HCT116 (cell line): Measurements from ENCODE around the gene MYEOV. TPM values are rescaled to one million over a fixed set of nuclear protein-coding genes. Genes with fewer than 3 reads are reported as not detected.

Experiments used
- ATAC-seq: fragments of 200-7000 bp; cut with Tn5 transposase; 2 replicates; pipeline ENCODE4 v1.9.1; 2020; ENCODE audit warnings: mild to moderate bottlenecking, moderate library complexity
- BruUV-seq: library from RNA; stranded (reverse); fragments of 400-500 nt; replicated peaks from 2 replicates; lab custom pipeline; 2021; lab: Mats Ljungman, UMichigan
- CTCF ChIA-PET: fragments of 300-600 bp; sonication (Branson Sonifier 250); formaldehyde crosslinking; loops from one replicate; lab custom pipeline; 2021; ENCODE audit warnings: antibody characterized with exemption; lab: Charles Lee
- POLR2A ChIA-PET: fragments of 300-600, 350-600 bp; sonication (Branson Sonifier 250); formaldehyde crosslinking; loops from one replicate; lab custom pipeline; 2021; ENCODE audit warnings: antibody characterized with exemption; lab: Charles Lee
- RAD21 ChIA-PET, 2 experiments: fragments of 300-600 bp; sonication (Branson Sonifier 250); formaldehyde crosslinking; loops; one replicate each; lab custom pipeline; 2023; ENCODE audit warnings: low total read pairs in 2 of 2; ENCODE audit not compliant: uncharacterized antibody in 2 of 2, unreplicated experiment in 2 of 2, low non-redundant PET in 1 of 2; lab: Charles Lee
- DNase-seq: peaks from one replicate; pipeline ENCODE4 v3.0.0-alpha.2; 2010; ENCODE audit warnings: low read depth, low spot score
- H2AFZ ChIP-seq: fragments of 200-600 bp; shearing (Covaris generic), sonication (generic); 2 replicates; pipeline ENCODE4 v1.6.1; 2017; ENCODE audit warnings: low read depth, mixed run types, mixed read lengths, antibody characterized with exemption, low read length; ENCODE audit not compliant: poor library complexity, severe bottlenecking
- H3K27ac ChIP-seq: 2 replicates; pipeline ENCODE4 v1.5.1; 2012; ENCODE audit warnings: low read depth, low read length
- H3K27me3 ChIP-seq: fragments of 200-600 bp; sonication (generic); 2 replicates; pipeline ENCODE4 v1.6.1; 2016; ENCODE audit warnings: mixed run types, low read length, mixed read lengths; ENCODE audit not compliant: insufficient read depth
- H3K36me3 ChIP-seq, 2 experiments: fragments of 200-500 bp in 1 of 2; fragments of 200-600 bp in 1 of 2; sonication (Bioruptor generic) in 1 of 2; sonication (generic) in 1 of 2; 2 replicates each; pipeline versions ENCODE4 v1.5.1 to v1.6.1; 2014 to 2016; ENCODE audit warnings: low read length in 2 of 2, inconsistent platforms in 1 of 2, mixed read lengths in 1 of 2, mixed run types in 1 of 2; ENCODE audit not compliant: insufficient read depth in 2 of 2, control insufficient read depth in 1 of 2
- H3K4me1 ChIP-seq, 2 experiments: fragments of 200-600 bp in 1 of 2; sonication (generic) in 1 of 2; 2 replicates each; pipeline versions ENCODE4 v1.5.1 to v1.6.1; 2012 to 2017; ENCODE audit warnings: low read length in 2 of 2, inconsistent platforms in 1 of 2, mild to moderate bottlenecking in 1 of 2, mixed read lengths in 1 of 2, mixed run types in 1 of 2, moderate library complexity in 1 of 2; ENCODE audit not compliant: insufficient read depth in 2 of 2, control insufficient read depth in 1 of 2
- H3K4me2 ChIP-seq: fragments of 200-600 bp; sonication (generic); 2 replicates; pipeline ENCODE4 v1.6.1; 2017; ENCODE audit warnings: mixed run types, low read length, mixed read lengths
- H3K4me3 ChIP-seq, 2 experiments: fragments of 200-600 bp in 1 of 2; sonication (generic) in 1 of 2; replicated peaks in 1 of 2; 2 replicates each; pipeline ENCODE4 v1.5.1; 2011 to 2016; ENCODE audit warnings: low read length in 2 of 2, control low read depth in 1 of 2, low read depth in 1 of 2, mild to moderate bottlenecking in 1 of 2, mixed read lengths in 1 of 2, mixed run types in 1 of 2
- H3K79me2 ChIP-seq: fragments of 200-600 bp; sonication (generic); 2 replicates; pipeline ENCODE4 v1.6.1; 2017; ENCODE audit warnings: mild to moderate bottlenecking, mixed run types, low read length, moderate library complexity, mixed read lengths; ENCODE audit not compliant: insufficient read depth
- H3K9ac ChIP-seq: fragments of 200-600 bp; sonication (generic); 2 replicates; pipeline ENCODE4 v1.6.1; 2016; ENCODE audit warnings: low read length, mixed read lengths
- H3K9me2 ChIP-seq: fragments of 200-600 bp; sonication (generic), shearing (Covaris generic); 2 replicates; pipeline ENCODE4 v1.6.1; 2017; ENCODE audit warnings: mixed run types, mild to moderate bottlenecking, moderate library complexity; ENCODE audit not compliant: insufficient read depth
- H3K9me3 ChIP-seq, 2 experiments: fragments of 200-500 bp in 1 of 2; fragments of 200-600 bp in 1 of 2; sonication (Bioruptor generic) in 1 of 2; sonication (generic) in 1 of 2; 2 replicates each; pipeline ENCODE4 v1.6.1; 2014 to 2017; ENCODE audit warnings: low read length in 2 of 2, mixed read lengths in 2 of 2, inconsistent platforms in 1 of 2, low read depth in 1 of 2, mild to moderate bottlenecking in 1 of 2, mixed run types in 1 of 2, moderate library complexity in 1 of 2; ENCODE audit not compliant: control insufficient read depth in 1 of 2, insufficient read depth in 1 of 2
- H4K20me1 ChIP-seq: fragments of 200-600 bp; sonication (generic), shearing (Covaris generic); 2 replicates; pipeline ENCODE4 v1.6.1; 2017; ENCODE audit warnings: mixed run types, mild to moderate bottlenecking, moderate library complexity; ENCODE audit not compliant: insufficient read depth
- CBX3 ChIP-seq: IDR thresholded peaks from 2 replicates; pipeline ENCODE4 v1.6.1; 2012; ENCODE audit warnings: low read depth
- CEBPB ChIP-seq: IDR thresholded peaks from 2 replicates; pipeline ENCODE4 v1.6.1; 2012; ENCODE audit warnings: low read depth
- CTCF ChIP-seq, 3 experiments: fragments of 200-600 bp in 1 of 3; sonication (generic) in 1 of 3; IDR thresholded peaks in 2 of 3; conservative IDR thresholded peaks in 1 of 3; 2 replicates each; pipeline ENCODE4 v1.5.1; 2012 to 2017; ENCODE audit warnings: low read depth in 2 of 3, low read length in 2 of 3, antibody characterized with exemption in 1 of 3, borderline replicate concordance in 1 of 3, control low read depth in 1 of 3, mild to moderate bottlenecking in 1 of 3, mixed read lengths in 1 of 3, mixed run types in 1 of 3, moderate library complexity in 1 of 3; ENCODE audit not compliant: insufficient read depth in 1 of 3
- EGR1 ChIP-seq: IDR thresholded peaks from 2 replicates; pipeline ENCODE4 v1.6.1; 2012; ENCODE audit warnings: low read depth
- ELF1 ChIP-seq: IDR thresholded peaks from 2 replicates; pipeline ENCODE4 v1.6.1; 2012; ENCODE audit warnings: low read depth, borderline replicate concordance
- EZH2 ChIP-seq: fragments of 200-600 bp; sonication (generic); IDR thresholded peaks from 2 replicates; pipeline ENCODE4 v1.6.1; 2017; ENCODE audit warnings: antibody characterized with exemption, mixed run types
- EZH2phosphoT487 ChIP-seq: fragments of 200-600 bp; IDR thresholded peaks from 2 replicates; pipeline ENCODE4 v1.6.1; 2018; ENCODE audit warnings: antibody characterized with exemption, borderline replicate concordance
- FOSL1 ChIP-seq: IDR thresholded peaks from 2 replicates; pipeline ENCODE4 v1.6.1; 2012; ENCODE audit warnings: low read depth
- JUND ChIP-seq: IDR thresholded peaks from 2 replicates; pipeline ENCODE4 v1.6.1; 2012
- MAX ChIP-seq: IDR thresholded peaks from 2 replicates; pipeline ENCODE4 v1.6.1; 2012
- POLR2A ChIP-seq: IDR thresholded peaks from 2 replicates; pipeline ENCODE4 v1.7.0; 2011; ENCODE audit warnings: borderline replicate concordance; ENCODE audit not compliant: insufficient read depth, insufficient read length; ENCODE audit errors: extremely low read depth
- POLR2AphosphoS5 ChIP-seq: IDR thresholded peaks from 2 replicates; pipeline ENCODE4 v1.6.1; 2011; ENCODE audit warnings: mild to moderate bottlenecking, low read depth, low read length, moderate library complexity
- RAD21 ChIP-seq: IDR thresholded peaks from 2 replicates; pipeline ENCODE4 v1.6.1; 2012; ENCODE audit warnings: low read depth, mild to moderate bottlenecking
- REST ChIP-seq: IDR thresholded peaks from 2 replicates; pipeline ENCODE4 v1.6.1; 2012; ENCODE audit warnings: low read depth
- SIN3A ChIP-seq: IDR thresholded peaks from 2 replicates; pipeline ENCODE4 v1.6.1; 2012; ENCODE audit warnings: low read depth
- SP1 ChIP-seq: IDR thresholded peaks from 2 replicates; pipeline ENCODE4 v1.6.1; 2012; ENCODE audit warnings: low read depth
- SRF ChIP-seq: IDR thresholded peaks from 2 replicates; pipeline ENCODE4 v1.6.1; 2012; ENCODE audit warnings: low read depth
- TCF7L2 ChIP-seq: IDR thresholded peaks from 2 replicates; pipeline ENCODE4 v1.7.0; 2011; ENCODE audit warnings: borderline replicate concordance, inconsistent platforms; ENCODE audit not compliant: insufficient read depth, insufficient read length; ENCODE audit errors: extremely low read depth
- YY1 ChIP-seq: IDR thresholded peaks from 2 replicates; pipeline ENCODE4 v1.6.1; 2011; ENCODE audit warnings: low read length, low read depth, moderate library complexity, mild to moderate bottlenecking; ENCODE audit not compliant: insufficient replicate concordance; ENCODE audit errors: extremely low read depth
- ZFX ChIP-seq: fragments of 450-650 bp; IDR thresholded peaks from 2 replicates; pipeline ENCODE4 v1.6.1; 2017
- ZNF274 ChIP-seq: fragments of 200-500 bp; sonication (Bioruptor generic); IDR thresholded peaks from 2 replicates; pipeline ENCODE4 v1.6.1; 2014; ENCODE audit warnings: mild to moderate bottlenecking, low read depth, low read length, inconsistent platforms
- intact Hi-C: fragments of 100-400 bp; cut with micrococcal nuclease; formaldehyde crosslinking; loops from 2 replicates; pipeline ENCODE4 v1.10.0; 2022
- total RNA-seq: library from RNA; stranded (reverse); gene quantifications from one replicate; pipeline ENCODE4 v1.2.1, GENCODE V29; 2021; ENCODE audit not compliant: unreplicated experiment

Gene MYEOV
- total RNA-seq, 1 experiment from 2014 or later, result 135 TPM

GRCh38 chr11:69295995-69296889 is 2.3 kb downstream of the MYEOV start:
- no peaks in the 10 kb centered on the region for H3K27me3 ChIP-seq
- no peaks in the 10 kb centered on the region for H3K9me3 ChIP-seq
- H2AFZ ChIP-seq, result no peak overlapping the region
- H3K4me3 ChIP-seq, result peak overlapping the region; percentile 94 to 97
- no peaks in the 10 kb centered on the region for H4K20me1 ChIP-seq
- ChIA-PET RAD21 (interaction anchor here (0.7 to 1.2 kb wide), 2 partner anchors 374 to 387 kb away, joined by 3 to 4 read pairs; no protein-coding TSS in a partner anchor), POLR2A (interaction anchor here (0.6 to 3.1 kb wide), 6 partner anchors 70 to 379 kb away, joined by 3 to 15 read pairs (median 6); partner anchors contain the start of gene LTO1), CTCF (interaction anchor here (2.1 kb wide), 1 partner anchor 165 kb away, joined by 10 read pairs; no protein-coding TSS in a partner anchor)
- peaks cover 0 to 10% of the 10 kb centered on the region in 2 experiments; a peak in 1 of 4 replicates for H3K36me3 ChIP-seq
- H3K4me1 ChIP-seq, result peaks cover 63 to 80% of the 10 kb centered on the region in 2 experiments
- DNase-seq (no peak), ATAC-seq (no peak)
- peak overlapping the region; percentile 95 for H3K4me2 ChIP-seq
- peaks cover 70% of the 10 kb centered on the region for H3K79me2 ChIP-seq
- H3K27ac ChIP-seq, result peak overlapping the region; percentile 99
- BruUV-seq, result TSS peak; percentile 38
- peak overlapping the region; percentile 98 for H3K9ac ChIP-seq
- intact Hi-C loops, result loop anchor here (2.0 to 10.0 kb wide), 3 partner anchors 146 to 379 kb away; partner anchors contain the start of gene LTO1
- H3K9me2 ChIP-seq, result no peaks in the 10 kb centered on the region
- TF ChIP-seq POLR2A, result peak; percentile 29
- no peak for TF ChIP-seq RAD21
- TF ChIP-seq ZNF274, result no peak
- TF ChIP-seq YY1, result no peak
- TF ChIP-seq SIN3A, result no peak
- TF ChIP-seq CEBPB, result no peak
- no peak for TF ChIP-seq SRF
- TF ChIP-seq JUND, result no peak
- no peak for TF ChIP-seq CTCF (IDR thresholded peaks at IDR 0.05 in 2 of 3, conservative IDR thresholded peaks at IDR 0.05 in 1 of 3; ENCODE audit: borderline replicate concordance in 1 of 3, insufficient read depth in 1 of 3, low read depth in 2 of 3, low read length in 2 of 3)
- no peak for TF ChIP-seq EZH2
- TF ChIP-seq ELF1, result no peak
- TF ChIP-seq ZFX, result 0 out of 2 replicates have a peak, but pooled peaks have one; percentile 21
- no peak for TF ChIP-seq FOSL1
- no peak for TF ChIP-seq SP1
- no peak for TF ChIP-seq REST
- TF ChIP-seq MAX, result no peak
- no peak for TF ChIP-seq EZH2phosphoT487
- no peak for TF ChIP-seq TCF7L2
- no peak for TF ChIP-seq EGR1
- TF ChIP-seq CBX3, result no peak
- TF ChIP-seq POLR2AphosphoS5, result peak; percentile 62
